HG03575 (cell line): ENCODE results near the gene CCZ1.
A peak's percentile ranks its signal among the peaks of the same experiment; 100 is the strongest.
"Not testable (repeated sequence)": the region's sequence is repeated elsewhere in the genome, so short reads cannot be mapped to it uniquely, and the experiment has no call there.

Experiments used
- ATAC-seq: cut with Tn5 transposase; IDR thresholded peaks from one replicate; pipeline ENCODE4 v1.9.1; 2021; ENCODE audit not compliant: unreplicated experiment, insufficient number of reproducible peaks, low FRiP score; ENCODE audit errors: extremely low read depth

CCZ1 gene

GRCh38 chr7:5898480-5899224, at the start of gene CCZ1:
Gene CCZ1, plus strand, starts transcription at chr7:5898733. Its CDS starts 67 bp downstream, at chr7:5898800.
- ATAC-seq = peak; percentile 68

GRCh38 chr7:5850944-5851343, 47.6 kb upstream of the CCZ1 start:
- ATAC-seq = no peak

- ATAC-seq = no peak
Measured at GRCh38 chr7:5854738-5855137, 43.8 kb upstream of the CCZ1 start.

- ATAC-seq = not testable (repeated sequence)
Measured at GRCh38 chr7:5857041-5857575, 41.4 kb upstream of the CCZ1 start.

- not testable (repeated sequence) for ATAC-seq
Measured at GRCh38 chr7:5858494-5858893, 40.0 kb upstream of the CCZ1 start.

GRCh38 chr7:5861281-5861680, 37.3 kb upstream of the CCZ1 start:
- ATAC-seq = not testable (repeated sequence)

GRCh38 chr7:5862753-5863366, 35.7 kb upstream of the CCZ1 start:
- ATAC-seq = not testable (repeated sequence)

GRCh38 chr7:5865279-5865931, 33.1 kb upstream of the CCZ1 start:
- not testable (repeated sequence) for ATAC-seq

- no peak for ATAC-seq
Measured at GRCh38 chr7:5867060-5867459, 31.5 kb upstream of the CCZ1 start.

GRCh38 chr7:5868928-5869341, 29.6 kb upstream of the CCZ1 start:
- ATAC-seq = not testable (repeated sequence)

GRCh38 chr7:5869691-5870090, 28.8 kb upstream of the CCZ1 start:
- no peak for ATAC-seq

GRCh38 chr7:5870311-5870710, 28.2 kb upstream of the CCZ1 start:
- no peak for ATAC-seq

- no peak for ATAC-seq
Measured at GRCh38 chr7:5872326-5872725, 26.2 kb upstream of the CCZ1 start.

GRCh38 chr7:5879591-5879990, 18.9 kb upstream of the CCZ1 start:
- ATAC-seq = not testable (repeated sequence)

- not testable (repeated sequence) for ATAC-seq
Measured at GRCh38 chr7:5880106-5880505, 18.4 kb upstream of the CCZ1 start.

- not testable (repeated sequence) for ATAC-seq
Measured at GRCh38 chr7:5884431-5884830, 14.1 kb upstream of the CCZ1 start.

- ATAC-seq = not testable (repeated sequence)
Measured at GRCh38 chr7:5888021-5888420, 10.5 kb upstream of the CCZ1 start.

GRCh38 chr7:5890244-5890643, 8.3 kb upstream of the CCZ1 start:
- not testable (repeated sequence) for ATAC-seq

- no peak for ATAC-seq
Measured at GRCh38 chr7:5892498-5892897, 6.0 kb upstream of the CCZ1 start.
